ENCODE data around the gene SH3GLB2.

DNA sequence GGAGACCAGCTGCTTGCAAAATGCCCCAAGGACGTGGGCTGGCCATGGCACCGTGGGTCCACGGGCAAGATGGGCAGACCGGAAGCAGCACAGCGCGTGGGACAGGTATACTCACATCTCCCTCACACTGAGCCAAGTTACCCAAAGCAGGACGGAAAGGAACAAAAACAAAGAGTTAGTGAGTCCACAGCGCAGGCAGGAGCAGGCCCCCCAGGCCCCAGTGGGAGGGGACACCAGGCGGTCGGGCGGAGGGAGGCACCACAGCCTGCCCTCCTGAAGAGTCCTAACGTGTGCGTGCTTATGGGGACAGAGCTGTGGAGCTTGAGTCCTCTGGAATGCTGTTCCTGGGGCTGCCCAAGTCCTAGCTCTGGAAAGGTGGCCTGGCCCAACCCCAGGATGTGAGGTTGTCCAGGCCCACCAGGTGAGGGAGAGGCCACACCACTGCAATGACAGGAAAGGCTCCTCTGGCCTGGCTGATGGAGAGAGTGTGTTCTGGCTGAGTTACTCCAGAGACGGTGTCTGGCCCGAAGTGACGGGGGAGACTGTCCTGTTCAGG is 15.2 kb downstream of the SH3GLB2 start:
- TF ChIP-seq, protein P1, sequence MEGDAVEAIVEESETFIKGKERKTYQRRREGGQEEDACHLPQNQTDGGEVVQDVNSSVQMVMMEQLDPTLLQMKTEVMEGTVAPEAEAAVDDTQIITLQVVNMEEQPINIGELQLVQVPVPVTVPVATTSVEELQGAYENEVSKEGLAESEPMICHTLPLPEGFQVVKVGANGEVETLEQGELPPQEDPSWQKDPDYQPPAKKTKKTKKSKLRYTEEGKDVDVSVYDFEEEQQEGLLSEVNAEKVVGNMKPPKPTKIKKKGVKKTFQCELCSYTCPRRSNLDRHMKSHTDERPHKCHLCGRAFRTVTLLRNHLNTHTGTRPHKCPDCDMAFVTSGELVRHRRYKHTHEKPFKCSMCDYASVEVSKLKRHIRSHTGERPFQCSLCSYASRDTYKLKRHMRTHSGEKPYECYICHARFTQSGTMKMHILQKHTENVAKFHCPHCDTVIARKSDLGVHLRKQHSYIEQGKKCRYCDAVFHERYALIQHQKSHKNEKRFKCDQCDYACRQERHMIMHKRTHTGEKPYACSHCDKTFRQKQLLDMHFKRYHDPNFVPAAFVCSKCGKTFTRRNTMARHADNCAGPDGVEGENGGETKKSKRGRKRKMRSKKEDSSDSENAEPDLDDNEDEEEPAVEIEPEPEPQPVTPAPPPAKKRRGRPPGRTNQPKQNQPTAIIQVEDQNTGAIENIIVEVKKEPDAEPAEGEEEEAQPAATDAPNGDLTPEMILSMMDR (conservative IDR thresholded peaks at IDR 0.05; ENCODE audit: low read depth, low read length) = no peak
- no peak for TF ChIP-seq EZH2 (IDR thresholded peaks at IDR 0.05; ENCODE audit: borderline replicate concordance, low read depth, low read length, poor library complexity, severe bottlenecking)
